ENCODE measurements around the gene HOXC6.

The HOXC6 gene

DNA sequence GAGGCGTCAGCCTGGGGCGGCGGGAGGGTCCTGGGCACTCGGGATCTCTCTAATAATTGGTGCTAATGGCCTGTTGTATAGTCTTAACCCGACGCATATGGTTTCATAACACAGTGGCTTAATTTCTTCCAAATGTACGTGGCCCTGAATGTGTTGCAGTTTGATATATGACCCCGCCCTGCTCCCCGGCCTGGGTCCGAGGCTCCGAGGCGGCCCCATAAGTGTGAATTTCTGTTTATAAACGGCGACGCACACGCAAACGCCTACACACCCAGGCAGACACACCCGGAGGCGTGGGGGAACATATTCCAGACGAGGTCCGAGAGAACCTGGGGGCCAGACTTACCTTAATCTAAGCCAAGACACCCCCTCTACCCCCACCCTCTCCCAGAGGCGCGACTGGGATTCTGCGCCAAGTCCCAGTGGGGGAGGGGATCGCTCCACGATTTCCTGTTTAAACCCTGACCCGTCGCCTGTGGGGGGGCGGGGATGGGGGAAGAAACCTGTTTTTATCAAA, 9.7 kb upstream of the HOXC6 start:
- peak overlapping the region; percentile 64 for H3K27ac ChIP-seq
- ChIA-PET POLR2A (ENCODE audit: low non-redundant PET) (no interaction called here), CTCF (interaction anchor here (0.5 kb wide), 1 partner anchor 65 kb away, joined by 3 read pairs; no protein-coding TSS in a partner anchor)
- DNase-seq (ENCODE audit: low spot score), result no peak
- TF ChIP-seq CTCF (conservative IDR thresholded peaks at IDR 0.05; ENCODE audit: low read depth), result no peak

DNA sequence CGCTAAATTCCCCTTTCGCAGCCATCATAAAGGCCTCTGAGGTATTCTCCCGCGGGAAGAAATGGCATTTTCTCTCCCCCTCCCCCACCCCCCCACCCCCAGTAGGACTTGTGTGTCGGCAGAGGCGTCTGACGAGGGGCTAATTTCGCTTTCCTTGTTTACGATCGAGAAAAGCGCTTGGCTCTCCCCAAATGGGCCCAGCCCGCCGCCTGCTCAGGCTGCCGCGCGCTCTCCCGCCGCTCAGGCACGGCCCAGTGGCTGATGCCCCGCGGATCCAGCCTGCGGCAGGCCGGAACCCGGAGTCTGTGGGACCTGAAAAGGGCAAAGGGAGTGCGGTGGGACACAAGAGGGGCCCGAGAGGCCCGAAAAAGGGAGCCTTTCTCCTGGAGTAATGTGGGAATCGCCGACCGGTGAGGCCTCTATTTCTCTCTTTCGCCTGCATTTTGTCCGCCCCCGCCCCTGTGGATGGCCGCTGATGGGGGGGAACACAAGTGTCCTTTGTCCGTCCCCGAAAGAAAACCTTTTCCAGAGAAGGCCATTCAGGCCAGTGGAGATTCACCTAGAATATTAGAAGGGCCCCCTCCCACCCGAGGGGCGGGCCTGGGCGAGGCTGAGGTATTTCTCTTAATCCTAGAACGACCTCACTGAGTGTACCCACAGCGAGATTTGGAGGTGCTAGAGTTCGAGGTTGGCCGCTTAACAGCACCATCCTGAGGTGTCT, 9.0 kb upstream of the HOXC6 start:
- DNase-seq (ENCODE audit: low spot score), result no peak
- TF ChIP-seq CTCF (conservative IDR thresholded peaks at IDR 0.05; ENCODE audit: low read depth), result no peak
- ChIA-PET CTCF (no interaction called here), POLR2A (ENCODE audit: low non-redundant PET) (no interaction called here)
- H3K27ac ChIP-seq, result no peak overlapping the region

GRCh38 chr12:54019924-54020590, 8.2 kb upstream of the HOXC6 start:
- DNase-seq (ENCODE audit: low spot score), result no peak
- TF ChIP-seq CTCF (conservative IDR thresholded peaks at IDR 0.05; ENCODE audit: low read depth), result no peak
- CTCF ChIA-PET, result no interaction called here

GRCh38 chr12:54020591-54021405, 7.4 kb upstream of the HOXC6 start:
- POLR2A ChIA-PET (ENCODE audit: low non-redundant PET), result no interaction called here
- no peak for DNase-seq (ENCODE audit: low spot score)
- CTCF ChIA-PET, result interaction anchor here (0.5 to 1.3 kb wide), 7 partner anchors 14 to 277 kb away, joined by 3 to 4 read pairs (median 3); no protein-coding TSS in a partner anchor
- H3K27ac ChIP-seq, result no peak overlapping the region
- TF ChIP-seq CTCF (conservative IDR thresholded peaks at IDR 0.05; ENCODE audit: low read depth), result no peak

More at GRCh38 chr12:54019924-54020590, 8.2 kb upstream of the HOXC6 start:
- peak overlapping the region; percentile 16 for H3K27ac ChIP-seq
- POLR2A ChIA-PET (ENCODE audit: low non-redundant PET), result no interaction called here

DNA sequence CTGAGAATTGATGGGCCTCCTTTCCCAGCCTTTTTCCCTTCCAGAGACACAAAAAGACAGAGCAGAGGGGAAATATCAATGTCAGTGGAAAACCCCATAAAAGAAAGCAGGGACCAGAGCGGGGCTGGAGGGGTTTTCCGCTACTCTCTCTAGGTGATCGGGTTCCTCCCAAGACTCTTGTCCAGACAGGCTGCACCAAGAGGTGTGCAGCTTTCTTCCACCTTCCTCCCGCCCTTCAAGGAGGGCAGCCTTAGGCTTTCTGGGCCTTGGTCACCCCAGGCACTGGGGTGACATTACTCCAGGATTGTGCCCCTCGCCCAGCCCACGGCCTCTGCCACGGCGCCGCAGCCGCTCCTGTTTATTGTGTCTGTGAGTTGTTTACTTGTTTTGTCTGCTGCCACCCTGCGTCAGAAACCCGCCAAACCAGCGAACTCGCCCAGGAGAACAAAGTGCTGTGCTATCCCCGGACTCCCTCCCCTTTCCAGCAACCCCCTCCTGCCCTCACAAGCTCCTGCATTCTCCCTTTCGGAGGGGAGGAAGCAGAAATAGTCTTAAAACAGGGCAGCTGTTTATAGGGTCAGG, 6.7 kb upstream of the HOXC6 start:
- DNase-seq (ENCODE audit: low spot score), result no peak
- POLR2A ChIA-PET (ENCODE audit: low non-redundant PET), result no interaction called here
- CTCF ChIA-PET, result interaction anchor here (0.6 to 2.1 kb wide), 11 partner anchors 11 to 278 kb away, joined by 3 to 10 read pairs (median 3); partner anchors contain the start of genes HOXC11 and HOXC9
- no peak overlapping the region for H3K27ac ChIP-seq
- peak; percentile 32 for TF ChIP-seq CTCF (conservative IDR thresholded peaks at IDR 0.05; ENCODE audit: low read depth)
